Cardiac muscle cell (in vitro differentiated cells and primary cell): ENCODE data around the gene MEGF11. TPM values are rescaled to one million over a fixed set of nuclear protein-coding genes. Genes with fewer than 3 reads are reported as not detected.
A peak's percentile ranks its signal among the peaks of the same experiment; 100 is the strongest.

Experiments used
- DNase-seq, 2 donors: peaks; one replicate each; pipeline versions ENCODE4 v3.0.0 to v3.0.0-alpha.2; 2010 to 2017; ENCODE audit warnings: low read depth in 1 of 2, low spot score in 1 of 2
- H3K27ac ChIP-seq: fragments of 200-600 bp; sonication (generic); 2 replicates; pipeline ENCODE4 v1.5.1; 2016
- H3K27me3 ChIP-seq: fragments of 200-600 bp; sonication (generic); 2 replicates; pipeline ENCODE4 v1.6.0; 2016; ENCODE audit warnings: control low read depth
- H3K36me3 ChIP-seq: fragments of 200-600 bp; sonication (generic); 2 replicates; pipeline ENCODE4 v1.5.1; 2016; ENCODE audit warnings: control low read depth
- H3K4me1 ChIP-seq: fragments of 200-600 bp; sonication (generic); 2 replicates; pipeline ENCODE4 v1.8.1; 2017; ENCODE audit warnings: low read depth, mild to moderate bottlenecking, mixed run types
- H3K4me3 ChIP-seq: fragments of 200-600 bp; sonication (generic); 2 replicates; pipeline ENCODE4 v1.5.1; 2016; ENCODE audit warnings: mild to moderate bottlenecking
- H3K9me3 ChIP-seq: fragments of 200-600 bp; sonication (generic); 2 replicates; pipeline ENCODE4 v1.5.1; 2017; ENCODE audit warnings: low read depth, mild to moderate bottlenecking, control low read depth
- polyA plus RNA-seq: library from polyadenylated mRNA; unstranded; fragments of >200 nt; fragmentation: Nextera tagmentation; extraction: Ambion mirVana; gene quantifications from 2 replicates; pipeline ENCODE4 v1.2.1, GENCODE V29; 2016
- total RNA-seq: library from RNA; depleted of rRNA; stranded (reverse); fragments of >200 nt; gene quantifications from 2 replicates; pipeline ENCODE4 v1.2.3, GENCODE V29; 2016
- TF ChIP-seq, protein P1 (sequence below): IDR thresholded peaks from 2 replicates; pipeline ENCODE4 v1.5.1; 2012; ENCODE audit warnings: low read depth, mild to moderate bottlenecking, low read length

Gene MEGF11
- total and polyA plus RNA-seq, 2 experiments from 2014 or later, result 0.30 TPM; not detected in 1

DNA sequence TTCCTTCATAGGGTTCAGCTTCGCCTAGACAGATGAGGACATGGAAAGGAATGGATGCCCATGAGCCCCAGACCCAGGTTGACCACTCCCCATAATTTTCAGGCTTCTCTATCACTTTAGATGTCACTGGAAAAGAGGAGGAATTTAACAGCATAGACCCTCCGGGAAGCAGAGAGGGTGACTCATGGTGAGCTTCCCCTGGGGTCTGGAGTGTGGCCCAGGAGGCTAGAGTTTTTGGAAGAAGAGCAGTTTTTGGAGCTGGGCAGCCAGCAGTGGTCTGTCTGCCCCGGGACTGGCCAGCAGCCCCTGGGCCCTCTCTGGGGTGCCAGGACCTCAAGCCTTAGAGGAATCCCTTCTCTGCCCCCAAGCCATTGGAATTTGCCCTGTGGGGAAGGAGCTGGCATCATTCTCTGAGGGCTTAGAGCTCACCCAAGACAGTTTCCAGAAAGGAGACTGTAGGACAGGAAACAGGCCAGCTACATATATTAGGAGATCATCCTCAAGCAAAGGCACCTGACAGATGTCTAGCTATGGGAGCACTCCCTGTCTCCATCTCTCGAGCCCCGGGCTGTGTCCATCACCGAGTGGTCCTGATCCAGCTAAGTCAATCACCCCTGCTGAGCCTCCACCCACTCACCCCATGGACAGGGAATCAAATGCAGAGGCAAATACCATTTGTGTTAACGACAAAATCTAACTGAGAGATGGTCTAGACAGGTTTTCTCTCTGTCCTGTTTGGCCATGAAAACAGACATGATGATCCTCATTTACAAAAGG lies 67.3 kb downstream of the MEGF11 start:
- no peak overlapping the region for H3K4me3 ChIP-seq
- no peak overlapping the region for H3K27ac ChIP-seq
- no peaks in the 10 kb centered on the region for H3K9me3 ChIP-seq
- peak in 1 of 2 donors; percentile 62 for DNase-seq
- no peaks in the 10 kb centered on the region for H3K27me3 ChIP-seq
- H3K36me3 ChIP-seq, result no peaks in the 10 kb centered on the region
- peaks cover 6% of the 10 kb centered on the region for H3K4me1 ChIP-seq
- TF ChIP-seq, protein P1, sequence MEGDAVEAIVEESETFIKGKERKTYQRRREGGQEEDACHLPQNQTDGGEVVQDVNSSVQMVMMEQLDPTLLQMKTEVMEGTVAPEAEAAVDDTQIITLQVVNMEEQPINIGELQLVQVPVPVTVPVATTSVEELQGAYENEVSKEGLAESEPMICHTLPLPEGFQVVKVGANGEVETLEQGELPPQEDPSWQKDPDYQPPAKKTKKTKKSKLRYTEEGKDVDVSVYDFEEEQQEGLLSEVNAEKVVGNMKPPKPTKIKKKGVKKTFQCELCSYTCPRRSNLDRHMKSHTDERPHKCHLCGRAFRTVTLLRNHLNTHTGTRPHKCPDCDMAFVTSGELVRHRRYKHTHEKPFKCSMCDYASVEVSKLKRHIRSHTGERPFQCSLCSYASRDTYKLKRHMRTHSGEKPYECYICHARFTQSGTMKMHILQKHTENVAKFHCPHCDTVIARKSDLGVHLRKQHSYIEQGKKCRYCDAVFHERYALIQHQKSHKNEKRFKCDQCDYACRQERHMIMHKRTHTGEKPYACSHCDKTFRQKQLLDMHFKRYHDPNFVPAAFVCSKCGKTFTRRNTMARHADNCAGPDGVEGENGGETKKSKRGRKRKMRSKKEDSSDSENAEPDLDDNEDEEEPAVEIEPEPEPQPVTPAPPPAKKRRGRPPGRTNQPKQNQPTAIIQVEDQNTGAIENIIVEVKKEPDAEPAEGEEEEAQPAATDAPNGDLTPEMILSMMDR, result no peak

DNA sequence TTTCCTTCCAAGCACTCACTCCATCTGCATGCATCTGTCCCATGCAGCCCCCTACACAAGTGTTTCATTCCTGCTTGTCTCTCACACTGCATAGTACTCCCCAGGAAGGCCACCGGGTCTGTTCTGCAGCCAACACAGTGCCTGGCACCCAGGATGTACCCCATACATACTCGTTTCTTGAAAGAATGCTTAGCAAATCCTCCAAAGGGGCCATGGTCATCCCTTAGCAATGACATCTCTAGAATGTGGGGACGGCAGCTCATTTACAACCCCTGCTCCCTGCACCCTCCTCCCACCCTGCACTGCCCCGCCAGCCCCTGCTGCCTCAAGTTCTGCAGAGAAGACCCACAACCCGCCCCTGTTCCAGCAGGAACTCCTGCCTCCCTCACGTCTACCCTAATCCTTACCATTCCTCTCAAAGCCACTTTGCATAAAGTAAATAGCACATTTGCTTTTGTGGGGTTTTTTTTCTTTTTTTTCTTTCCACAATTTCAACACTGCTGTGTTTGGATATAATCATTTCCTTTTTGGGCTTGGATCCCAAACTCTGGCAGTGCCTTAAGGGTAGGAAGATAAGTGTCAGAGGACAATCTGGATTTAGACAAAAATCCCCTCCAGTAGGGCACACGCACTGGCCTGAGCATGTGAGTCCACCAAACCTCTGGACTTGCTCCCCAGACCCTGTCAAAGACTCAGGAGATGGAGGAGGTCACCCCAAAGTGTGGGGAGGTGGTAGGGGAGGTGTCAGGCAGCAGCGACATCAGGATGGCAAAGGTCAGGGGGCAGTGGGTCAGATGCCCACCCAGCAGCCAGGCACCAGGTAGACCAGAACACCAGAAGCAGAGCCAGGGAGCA lies 68.4 kb downstream of the MEGF11 start:
- TF ChIP-seq, protein P1, result no peak

DNA sequence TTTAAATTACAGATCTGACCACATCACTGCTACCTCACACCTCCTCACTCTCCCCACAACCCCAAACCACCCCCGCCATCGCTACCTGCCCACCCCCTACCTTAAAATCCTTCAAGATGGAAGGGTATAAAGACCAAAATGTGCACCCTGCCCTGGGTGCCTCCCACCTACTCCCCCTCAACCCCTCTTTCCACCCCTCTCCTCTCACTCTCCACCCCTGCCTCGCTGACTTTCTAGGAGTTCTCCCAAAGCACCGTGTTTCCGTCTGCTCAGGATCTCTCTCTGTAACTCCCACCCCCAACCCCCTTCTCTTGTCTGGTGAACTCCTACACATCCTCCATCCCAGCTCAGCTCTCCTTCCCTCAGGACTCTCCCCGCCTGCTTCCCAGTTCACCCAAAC lies 69.1 kb downstream of the MEGF11 start:
- H3K27me3 ChIP-seq, result no peaks in the 10 kb centered on the region
- peaks cover 6% of the 10 kb centered on the region for H3K4me1 ChIP-seq
- H3K9me3 ChIP-seq, result no peaks in the 10 kb centered on the region
- TF ChIP-seq, protein P1, result no peak
- no peak overlapping the region for H3K4me3 ChIP-seq
- DNase-seq, result no peak
- H3K36me3 ChIP-seq, result no peaks in the 10 kb centered on the region
- H3K27ac ChIP-seq, result no peak overlapping the region

More for the DNA sequence above, 68.4 kb downstream of the MEGF11 start:
- Histone ChIP-seq H3K27me3 (no peaks in the 10 kb centered on the region), H3K36me3 (no peaks in the 10 kb centered on the region), H3K9me3 (no peaks in the 10 kb centered on the region), H3K4me3 (no peak overlapping the region), H3K4me1 (peaks cover 6% of the 10 kb centered on the region), H3K27ac (no peak overlapping the region)
- DNase-seq, result peak in 1 of 2 donors; percentile 62

DNA sequence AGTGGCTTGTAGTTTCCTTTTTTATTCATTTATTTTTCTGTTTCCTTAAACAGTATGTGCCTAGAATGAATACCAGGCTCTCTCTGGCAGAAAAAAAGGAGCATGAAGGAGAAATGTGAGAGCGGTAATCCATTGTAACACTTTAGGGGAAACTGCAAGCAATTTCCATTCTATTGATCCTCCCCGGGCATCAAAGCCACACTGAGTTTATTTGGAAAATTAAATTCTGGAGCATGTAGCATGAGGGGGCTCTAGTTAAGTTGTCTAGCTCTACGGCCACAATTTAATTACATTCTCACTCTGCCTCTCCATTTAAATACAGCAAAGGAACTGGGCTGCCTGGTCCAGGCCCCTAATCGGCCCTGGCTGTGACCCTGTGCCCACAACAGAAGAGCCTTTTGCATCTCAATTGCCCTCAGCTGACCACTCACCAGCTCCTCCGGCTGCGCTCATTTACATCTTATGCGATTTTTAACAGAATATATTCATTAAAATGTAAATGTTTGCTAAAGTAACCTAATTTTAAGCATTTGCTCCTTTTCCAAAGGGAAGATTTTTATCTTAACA lies 72.9 kb downstream of the MEGF11 start:
- H3K9me3 ChIP-seq, result no peaks in the 10 kb centered on the region
- H3K4me1 ChIP-seq, result peaks cover 6% of the 10 kb centered on the region
- H3K36me3 ChIP-seq, result no peaks in the 10 kb centered on the region
- no peak overlapping the region for H3K27ac ChIP-seq
- no peak overlapping the region for H3K4me3 ChIP-seq
- DNase-seq, result no peak
- H3K27me3 ChIP-seq, result no peaks in the 10 kb centered on the region
- TF ChIP-seq, protein P1, result no peak

DNA sequence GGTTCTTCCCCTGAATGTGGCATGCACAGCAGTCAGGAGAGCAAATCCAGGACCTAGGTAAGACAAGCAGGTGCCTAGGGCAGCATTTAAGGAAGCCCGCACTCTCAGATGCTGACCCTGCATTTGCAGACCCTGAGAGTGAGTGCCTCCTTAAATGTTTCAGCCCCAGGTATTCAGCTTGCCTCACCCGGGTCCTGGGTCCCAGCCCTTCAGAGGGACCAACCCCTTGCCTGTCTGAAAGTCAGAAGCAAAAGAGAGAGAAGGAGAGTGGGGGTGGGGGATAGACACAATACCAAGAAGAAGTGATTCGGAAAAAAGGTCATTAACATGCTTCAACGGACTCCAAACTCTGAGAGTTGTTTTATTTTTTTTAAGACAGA lies 75.0 kb downstream of the MEGF11 start:
- Histone ChIP-seq H3K9me3 (no peaks in the 10 kb centered on the region), H3K27me3 (no peaks in the 10 kb centered on the region), H3K27ac (no peak overlapping the region), H3K4me3 (no peak overlapping the region), H3K4me1 (peaks cover 6% of the 10 kb centered on the region), H3K36me3 (no peaks in the 10 kb centered on the region)
- no peak for DNase-seq
- TF ChIP-seq, protein P1, result no peak
